ENCODE measurements around the gene ETFRF1.

DNA sequence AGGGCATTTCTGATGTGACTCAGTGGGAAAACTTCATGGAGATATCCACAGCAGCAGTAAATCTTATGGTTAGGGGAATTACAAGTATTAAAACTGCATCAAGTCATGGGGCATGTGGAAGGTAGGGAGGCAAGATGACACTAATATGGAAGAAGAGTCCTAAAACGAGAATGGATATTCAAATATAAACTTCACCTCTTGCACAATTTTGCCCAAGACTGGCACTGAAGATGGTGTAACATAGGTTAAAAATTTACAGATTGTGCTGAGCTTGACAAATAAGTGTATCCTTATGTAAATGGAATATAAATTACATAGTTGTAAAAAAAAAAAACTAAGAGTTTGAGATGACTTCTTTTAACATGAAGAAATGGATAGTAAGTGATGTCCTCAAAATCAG is 12.8 kb downstream of the ETFRF1 start:
- TF ChIP-seq YY1 (IDR thresholded peaks at IDR 0.05; ENCODE audit: insufficient read depth, insufficient read length) = no peak
- no peak for TF ChIP-seq ZNF274 (IDR thresholded peaks at IDR 0.05; ENCODE audit: low read depth, low read length)
- no peak for TF ChIP-seq SUZ12 (IDR thresholded peaks at IDR 0.05; ENCODE audit: extremely low read depth, insufficient read depth, insufficient read length)

Measured in NT2/D1 (cell line).